GM18861 (cell line): Measurements from ENCODE around the gene BRD1.
A peak's percentile ranks its signal among the peaks of the same experiment; 100 is the strongest.
"Not testable (repeated sequence)": the region's sequence is repeated elsewhere in the genome, so short reads cannot be mapped to it uniquely, and the experiment has no call there.

Experiments
- ATAC-seq: cut with Tn5 transposase; IDR thresholded peaks from one replicate; pipeline ENCODE4 v1.9.1; 2021; ENCODE audit not compliant: unreplicated experiment

Gene BRD1

DNA sequence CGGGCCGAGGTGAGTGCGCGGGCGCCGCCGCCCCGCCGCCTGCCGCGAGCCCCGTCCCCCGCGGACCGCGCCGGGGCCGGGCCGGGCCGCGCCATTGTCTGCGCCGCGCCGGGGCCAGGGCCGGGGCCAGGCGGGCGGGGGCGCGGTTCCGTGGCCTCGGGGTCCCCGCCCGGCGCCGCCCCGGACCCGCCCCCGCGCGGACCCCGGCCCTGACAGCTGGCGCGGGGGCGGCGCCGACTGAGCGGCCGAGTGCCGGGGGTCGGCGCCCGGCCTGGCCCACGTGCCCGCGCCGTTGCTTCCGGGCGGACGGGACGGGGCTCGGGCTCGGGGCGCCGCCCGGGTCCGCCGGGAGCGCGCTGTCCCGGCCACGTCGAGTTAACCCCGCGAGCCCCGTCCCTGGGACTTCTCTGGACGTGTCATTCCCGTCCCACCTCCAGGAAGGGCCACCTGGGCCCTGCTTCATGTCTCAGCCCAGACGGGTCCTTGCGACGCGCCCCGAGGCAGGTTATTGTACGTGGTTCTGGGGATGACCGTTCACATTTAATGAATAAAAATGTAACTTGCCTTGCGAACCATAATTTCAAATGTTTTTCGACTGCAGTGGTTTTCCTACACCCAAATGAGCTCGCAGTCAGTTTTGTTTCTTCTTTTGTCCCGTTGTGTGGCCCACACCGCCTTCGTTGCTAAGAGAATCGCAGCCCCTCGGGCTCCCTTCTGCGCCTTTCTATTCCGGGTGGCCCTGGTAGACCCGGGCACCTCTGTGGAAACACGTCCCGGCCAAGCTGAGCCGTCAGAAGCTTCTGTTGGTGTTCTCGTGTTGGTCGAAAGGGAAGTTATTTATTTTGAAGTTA lies 26.5 kb upstream of the BRD1 start:
- ATAC-seq: peak; percentile 1

DNA sequence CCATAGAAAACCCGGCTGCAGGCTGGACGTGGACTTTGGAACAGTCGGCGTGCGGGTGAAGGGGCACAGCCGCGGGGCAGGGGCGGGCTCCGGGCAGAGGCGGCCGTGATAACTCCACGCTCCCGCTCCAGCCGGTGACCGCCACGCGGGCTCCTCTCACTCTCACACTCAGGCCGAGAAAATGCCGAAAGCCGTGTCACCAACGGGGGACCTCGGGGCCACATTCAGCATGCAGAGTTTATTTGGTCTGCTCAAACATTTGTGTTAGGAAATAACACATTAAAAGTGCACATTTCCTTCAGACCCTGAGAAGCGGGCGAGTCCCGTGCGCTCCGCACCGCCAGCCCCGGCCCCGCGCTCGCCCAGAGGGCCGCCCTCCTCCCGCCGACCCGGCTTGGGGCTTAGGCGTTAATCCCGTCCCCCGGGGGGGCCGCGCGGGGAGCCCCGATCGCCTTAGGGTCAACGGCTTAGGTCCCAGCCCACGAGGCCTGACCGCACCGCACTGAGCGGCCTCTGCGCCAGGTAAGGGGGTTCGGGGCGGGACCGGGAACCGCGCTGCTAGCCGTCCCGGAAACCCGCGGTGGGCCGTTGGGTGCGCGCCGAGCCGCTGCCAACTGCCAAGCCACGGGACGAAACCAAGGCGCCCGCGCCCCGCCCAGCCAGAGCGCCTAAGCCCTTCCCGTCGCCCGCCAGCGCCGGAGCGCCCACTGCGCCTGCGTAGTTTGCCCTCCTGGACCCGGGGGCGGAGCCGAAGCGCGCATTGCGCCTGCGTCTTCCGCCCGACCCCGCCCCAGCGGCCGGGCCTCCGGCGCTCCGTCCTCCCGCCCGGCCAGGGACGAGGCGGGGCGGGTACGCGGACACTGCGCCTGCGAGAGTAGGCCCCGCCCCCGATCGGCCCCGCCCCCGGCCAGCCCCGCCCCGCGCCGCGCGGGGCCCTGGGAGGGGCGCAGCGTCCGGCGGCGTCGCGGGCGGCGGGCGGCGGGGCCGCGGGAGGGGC lies 25.5 kb upstream of the BRD1 start, which contains the start of gene ZBED4:
Gene ZBED4, plus strand, starts transcription at position 947 of the 997 bp plus-strand sequence. CDS start 29,819 bp downstream, outside the sequence.
- ATAC-seq: peak; percentile 55

DNA sequence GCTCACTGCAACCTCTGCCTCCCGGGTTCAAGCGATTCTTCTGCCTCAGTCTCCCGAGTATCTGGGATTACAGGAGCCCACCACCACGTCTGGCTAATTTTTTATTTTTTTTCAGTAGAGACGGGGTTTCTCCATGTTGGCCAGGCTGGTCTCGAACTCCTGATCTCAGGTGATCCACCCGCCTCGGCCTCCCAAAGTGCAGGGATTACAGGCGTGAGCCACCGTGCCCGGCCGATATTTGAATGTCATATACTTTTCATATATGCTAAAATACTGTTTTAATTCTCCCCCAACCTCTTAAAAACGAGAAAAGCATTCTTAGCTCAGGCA lies 24.9 kb upstream of the BRD1 start:
- ATAC-seq: not testable (repeated sequence)

DNA sequence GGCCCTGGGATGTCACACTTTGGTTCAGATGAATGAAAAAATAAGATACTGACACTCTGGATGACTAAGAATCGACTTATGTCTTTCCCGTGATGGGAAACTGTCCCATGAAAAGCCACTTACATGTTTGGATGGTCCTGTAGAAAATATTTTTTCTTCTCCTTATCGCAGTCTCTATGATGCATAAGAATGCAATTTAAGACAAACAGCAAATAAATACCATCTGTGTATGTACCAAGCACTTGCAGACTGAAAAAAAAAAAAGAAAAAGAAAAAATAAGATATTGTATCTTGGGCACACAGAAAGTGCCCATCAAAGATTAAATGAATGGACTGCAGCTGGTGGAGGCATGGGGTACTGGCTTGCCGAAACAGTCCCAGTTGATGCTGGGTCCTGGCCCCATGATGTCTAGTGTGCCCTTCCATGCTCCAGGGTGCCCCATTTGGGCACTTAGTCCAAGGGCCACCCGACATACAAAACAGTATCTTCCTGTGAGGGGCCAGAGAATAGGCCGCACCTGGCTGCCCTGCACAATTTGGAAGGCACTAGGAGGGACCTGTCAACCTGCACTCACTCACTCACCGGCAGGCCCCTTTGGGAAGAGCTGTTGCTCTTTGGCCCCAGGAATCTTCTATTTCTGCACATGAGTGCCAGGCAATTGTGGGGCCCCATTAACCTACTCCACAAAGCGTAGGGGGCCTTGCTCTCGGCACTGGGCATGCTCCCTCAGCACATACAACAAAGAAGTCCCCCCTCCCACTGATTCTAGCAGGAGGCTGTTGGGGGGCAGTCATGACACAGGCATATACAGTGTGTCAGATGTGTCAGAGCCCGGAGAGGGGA lies 23.5 kb upstream of the BRD1 start:
- no peak for ATAC-seq

DNA sequence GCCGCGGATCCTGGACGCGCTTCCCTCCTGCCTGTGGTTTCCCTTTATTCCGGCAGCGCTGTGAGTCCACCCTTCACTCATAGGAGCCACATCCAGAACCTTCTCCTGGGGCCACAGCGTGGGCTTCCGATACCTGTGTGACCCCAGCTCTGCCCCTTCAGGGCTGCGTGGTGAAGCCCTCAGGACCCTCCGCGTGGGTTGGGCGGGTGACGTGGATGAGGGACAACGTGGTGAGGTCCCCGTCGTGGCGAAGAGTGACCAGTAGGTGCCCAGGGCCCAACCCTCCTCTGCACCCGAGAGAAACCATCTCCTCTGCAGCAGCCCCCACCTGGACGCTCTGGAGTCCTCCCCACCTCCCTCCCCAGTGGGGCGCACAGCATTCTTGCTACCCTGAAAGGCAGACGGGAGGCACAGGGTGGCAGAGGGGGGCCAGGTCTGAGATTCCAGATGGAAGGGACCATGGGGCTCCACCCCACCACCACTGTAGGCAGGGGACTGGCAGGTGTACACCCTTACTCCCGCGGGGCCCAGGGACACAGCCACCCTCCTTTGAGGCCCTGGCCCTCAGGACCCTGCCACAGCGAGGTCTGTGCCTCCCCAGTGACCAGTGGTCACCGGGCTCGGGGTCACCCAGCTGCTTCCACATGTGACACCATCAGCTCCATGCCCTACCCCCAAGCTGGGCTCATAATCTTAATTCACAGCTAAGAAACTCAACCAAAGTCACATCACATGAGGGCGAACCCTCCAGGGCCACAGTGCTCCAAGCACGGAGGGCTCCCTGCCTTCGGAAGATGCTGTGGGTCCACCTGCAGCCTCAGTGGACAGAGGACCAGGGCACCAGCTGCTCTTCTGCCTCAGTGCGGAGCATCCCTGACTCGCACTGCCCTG lies 22.6 kb upstream of the BRD1 start:
- ATAC-seq: no peak

DNA sequence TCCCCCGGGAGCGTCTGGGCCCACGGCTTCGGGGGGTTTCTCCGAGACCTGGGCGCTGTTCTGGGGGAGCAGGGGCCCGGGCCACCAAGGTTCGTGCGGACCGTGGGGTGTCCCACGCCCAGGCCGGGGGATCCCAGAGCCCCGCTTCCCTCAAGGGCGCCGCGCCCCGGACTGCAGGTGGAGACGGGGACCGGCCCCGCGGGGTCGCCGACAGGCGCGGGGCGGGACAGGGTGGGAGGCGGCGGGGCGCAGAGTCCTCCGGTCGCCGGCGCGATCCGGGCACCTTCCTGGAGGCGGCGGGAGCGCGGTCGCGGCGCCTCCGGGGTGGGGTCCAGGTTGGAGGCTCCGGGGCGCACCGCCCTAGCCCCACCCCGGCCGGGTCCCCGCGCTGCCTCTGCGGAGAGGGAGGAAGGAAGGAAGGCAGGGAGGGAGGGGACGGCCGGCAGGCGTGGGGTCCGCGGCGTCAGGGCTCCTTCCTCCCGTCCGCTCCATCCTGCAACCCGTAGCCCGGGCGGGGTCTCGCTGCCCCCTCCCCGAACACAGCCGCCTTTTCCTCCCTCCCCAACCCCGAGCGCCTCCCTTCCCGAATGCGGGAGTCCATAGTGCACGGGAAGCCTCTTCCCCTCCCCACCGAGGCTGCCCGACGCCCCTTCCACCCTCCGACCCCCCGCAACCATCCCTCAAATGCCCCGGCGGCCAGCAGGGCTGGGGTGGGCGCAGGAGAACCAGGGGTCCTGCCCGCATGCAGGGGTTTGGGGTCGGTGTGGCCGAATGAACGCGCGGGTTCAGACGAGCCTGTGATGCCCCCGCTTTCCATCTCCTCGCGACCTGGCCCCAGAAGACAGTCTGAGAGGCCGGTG lies 21.7 kb upstream of the BRD1 start:
- ATAC-seq: no peak

DNA sequence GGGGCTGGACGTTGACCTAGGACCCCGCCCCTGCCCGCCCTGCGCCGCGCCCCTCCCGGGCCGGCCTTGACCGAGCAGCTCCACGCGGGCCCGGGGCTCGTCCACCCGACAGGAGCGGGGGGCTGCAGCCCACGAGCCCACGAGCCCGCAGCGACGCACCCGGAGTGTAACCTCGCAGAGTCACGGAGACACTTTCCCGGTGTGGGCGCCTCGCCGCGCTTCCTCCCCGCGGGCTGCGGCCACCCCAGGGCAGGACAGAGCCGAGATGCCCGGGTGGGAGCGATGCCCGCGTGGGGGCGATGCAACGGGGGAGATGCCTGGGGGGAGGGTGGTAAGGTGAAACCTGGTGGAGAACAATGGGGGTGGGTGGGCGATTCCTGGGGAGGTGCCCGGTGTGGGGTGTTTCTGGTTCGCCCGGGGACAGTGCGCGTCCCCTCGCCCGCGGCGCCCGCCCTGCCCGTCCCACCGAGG lies 21.1 kb upstream of the BRD1 start:
- no peak for ATAC-seq

DNA sequence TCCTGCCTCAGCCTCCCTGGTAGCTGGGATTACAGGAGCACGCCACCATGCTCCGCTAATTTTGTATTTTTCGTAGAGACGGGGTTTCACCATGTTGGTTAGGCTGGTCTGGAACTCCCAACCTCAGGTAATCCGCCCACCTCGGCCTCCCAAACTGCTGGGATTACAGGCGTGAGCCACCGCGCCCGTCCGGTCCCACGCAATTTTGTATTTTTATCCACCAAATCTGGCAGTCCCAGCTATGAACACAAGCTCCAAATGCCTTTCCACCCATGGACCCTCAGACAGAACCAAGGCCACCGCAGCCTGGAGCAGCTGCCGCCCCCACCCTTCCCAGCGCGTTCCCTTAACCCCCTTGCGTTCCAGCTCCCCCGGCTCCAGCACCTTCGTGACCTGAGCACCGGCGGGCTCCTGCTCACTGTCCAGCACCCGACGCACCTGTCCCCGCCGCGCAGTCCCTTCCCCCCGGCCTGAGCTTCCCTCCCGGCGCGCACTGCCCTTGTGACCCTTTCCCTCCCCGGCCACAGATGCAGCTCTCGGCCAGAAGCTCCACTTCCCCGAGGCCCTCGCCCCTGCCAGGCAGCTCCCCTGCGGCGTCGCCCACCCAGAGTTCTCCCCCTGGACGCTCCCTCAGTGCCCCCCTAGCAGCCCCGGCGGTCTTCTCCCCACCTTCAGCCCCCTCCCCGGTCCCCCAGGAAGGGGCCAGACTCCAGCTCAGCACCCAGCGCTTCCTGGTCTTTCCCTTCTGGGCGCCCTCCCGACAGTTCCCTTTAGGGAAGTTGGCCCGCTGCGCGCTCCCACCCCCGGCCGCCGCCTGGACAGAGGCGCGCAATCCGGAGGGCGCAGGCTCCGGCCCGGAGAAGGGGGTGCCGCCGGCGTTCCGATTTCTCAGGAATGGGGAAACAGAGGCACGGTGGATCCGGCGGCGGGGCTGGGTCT lies 20.3 kb upstream of the BRD1 start:
- ATAC-seq: no peak

DNA sequence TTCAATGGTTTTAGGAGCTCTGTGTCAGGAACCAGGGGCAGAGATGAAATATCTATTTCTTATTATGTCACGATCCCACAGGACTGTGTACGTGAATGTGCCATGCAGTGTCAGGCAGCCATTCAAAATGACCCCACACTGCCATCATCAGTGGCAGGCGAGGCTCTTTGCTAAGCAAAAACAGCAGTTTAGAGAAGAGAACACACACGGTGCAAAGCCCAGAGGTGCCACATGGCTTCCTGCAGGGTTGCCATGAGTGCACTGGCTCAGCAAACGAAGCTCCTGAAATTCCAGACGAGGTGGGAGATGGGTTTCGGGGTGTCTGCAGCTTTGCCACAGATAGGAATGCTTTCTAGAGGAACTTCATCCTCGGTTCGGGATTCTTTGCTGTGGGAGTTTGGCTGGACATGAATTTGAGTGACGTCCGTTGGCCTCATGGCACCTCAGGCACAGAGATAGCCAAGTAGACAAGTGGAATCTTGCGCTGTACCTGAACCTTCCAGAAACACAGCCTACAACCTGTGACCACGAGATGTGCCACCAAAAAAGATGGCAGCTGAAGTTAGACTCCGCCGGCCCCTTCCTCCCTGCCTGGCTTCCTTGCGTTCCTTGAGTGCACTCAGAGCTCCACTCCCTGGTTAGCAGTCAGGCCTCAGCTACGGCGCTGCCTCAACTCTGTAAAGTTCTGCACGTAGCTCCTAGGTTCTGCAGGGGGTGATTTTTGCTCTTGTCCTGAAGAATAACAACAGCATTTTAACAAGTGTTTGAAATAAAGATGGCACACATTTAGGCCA lies 18.2 kb upstream of the BRD1 start:
- ATAC-seq: no peak

DNA sequence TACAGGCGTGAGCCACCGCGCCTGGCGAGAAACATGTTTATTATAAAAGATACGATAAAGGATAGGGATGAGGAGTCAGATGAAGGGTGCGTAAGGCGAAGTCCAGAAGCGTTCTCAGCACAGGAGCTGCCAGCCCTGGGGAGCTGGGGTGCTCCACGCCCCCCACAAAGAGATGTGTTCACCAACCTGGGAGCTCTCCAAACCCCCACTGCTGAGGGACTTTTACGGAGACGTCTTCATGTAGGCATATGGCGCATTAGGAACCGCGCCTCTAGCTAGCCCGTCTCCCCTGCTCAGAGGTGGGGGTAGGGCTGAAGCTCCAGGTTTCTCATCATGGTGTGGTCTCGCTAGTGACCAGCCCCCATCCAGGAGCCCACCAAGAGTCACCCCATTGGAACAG lies 17.6 kb upstream of the BRD1 start:
- no peak for ATAC-seq

DNA sequence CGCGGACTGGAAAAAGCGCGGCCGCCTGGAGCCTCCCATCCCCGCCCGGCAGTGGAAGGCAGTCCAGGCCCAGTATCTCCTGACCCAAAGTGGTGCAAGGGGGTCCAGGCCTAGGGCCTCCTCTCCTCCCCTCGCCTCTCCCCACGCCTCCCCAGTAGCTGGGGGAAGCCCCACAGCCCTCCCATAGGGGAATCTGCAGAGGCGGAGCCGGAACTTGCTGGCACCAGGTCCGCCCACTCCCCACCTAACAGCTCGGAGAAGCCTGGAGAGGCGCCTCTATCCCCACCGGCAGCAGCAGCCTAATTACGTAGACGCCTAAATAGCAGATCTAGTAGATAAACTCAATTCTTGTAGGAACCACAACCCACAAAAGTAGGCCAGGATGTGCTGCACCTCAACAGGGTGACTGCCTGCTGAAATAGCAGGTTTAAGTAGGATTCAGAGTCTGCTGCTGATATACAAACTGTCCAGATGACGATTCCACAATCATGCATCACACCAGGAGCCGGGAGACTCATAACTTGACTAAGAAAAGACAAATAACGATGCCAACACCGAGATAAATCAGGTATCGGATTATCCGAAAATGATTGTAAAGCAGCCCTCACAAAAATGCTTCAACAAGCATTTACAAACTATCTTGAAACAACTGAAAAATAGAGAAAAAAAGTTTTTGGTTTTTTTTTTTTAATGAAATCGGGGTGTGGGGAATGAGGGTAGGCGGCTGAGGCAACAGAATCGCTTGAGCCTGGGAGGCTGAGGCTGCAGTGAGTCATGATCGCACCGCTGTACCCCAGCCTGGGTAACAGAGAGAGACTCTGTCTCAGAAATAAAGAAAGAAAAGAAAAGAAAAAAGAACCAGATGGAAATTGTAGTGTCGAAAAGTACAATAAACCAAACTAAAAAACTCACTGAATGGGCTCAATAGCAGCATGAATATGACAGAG lies 11.4 kb upstream of the BRD1 start:
- no peak for ATAC-seq

DNA sequence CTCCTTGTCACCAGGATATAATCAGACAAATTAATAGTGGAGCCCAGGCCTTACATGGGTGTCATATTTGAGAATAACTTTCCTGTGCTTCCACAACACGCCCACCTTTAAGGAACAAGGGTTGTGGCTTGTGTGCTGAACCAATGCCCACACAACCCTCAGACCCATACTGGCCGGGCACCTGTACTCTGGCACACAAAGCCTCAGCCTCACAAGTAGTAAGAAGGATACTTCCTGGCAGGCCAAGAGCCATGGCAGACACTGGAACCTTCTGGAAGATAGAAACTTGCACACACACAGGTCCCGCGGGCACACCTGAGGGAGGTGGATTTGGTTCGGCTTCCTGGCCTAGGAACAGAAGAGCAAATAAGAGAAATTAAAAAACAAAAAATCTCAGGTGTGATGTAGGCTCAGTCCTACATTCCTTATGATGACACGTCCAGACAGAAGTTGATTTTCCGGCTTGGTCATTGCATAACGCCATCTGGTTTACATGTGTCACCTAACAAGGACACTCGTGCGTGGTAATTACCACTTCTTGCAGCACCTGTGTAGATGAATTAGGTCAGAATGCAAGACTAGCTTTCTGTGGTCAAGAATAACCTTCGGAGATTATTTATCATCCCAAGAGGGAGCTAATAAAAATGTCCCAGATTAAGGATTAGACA lies 5.8 kb upstream of the BRD1 start:
- ATAC-seq: no peak

DNA sequence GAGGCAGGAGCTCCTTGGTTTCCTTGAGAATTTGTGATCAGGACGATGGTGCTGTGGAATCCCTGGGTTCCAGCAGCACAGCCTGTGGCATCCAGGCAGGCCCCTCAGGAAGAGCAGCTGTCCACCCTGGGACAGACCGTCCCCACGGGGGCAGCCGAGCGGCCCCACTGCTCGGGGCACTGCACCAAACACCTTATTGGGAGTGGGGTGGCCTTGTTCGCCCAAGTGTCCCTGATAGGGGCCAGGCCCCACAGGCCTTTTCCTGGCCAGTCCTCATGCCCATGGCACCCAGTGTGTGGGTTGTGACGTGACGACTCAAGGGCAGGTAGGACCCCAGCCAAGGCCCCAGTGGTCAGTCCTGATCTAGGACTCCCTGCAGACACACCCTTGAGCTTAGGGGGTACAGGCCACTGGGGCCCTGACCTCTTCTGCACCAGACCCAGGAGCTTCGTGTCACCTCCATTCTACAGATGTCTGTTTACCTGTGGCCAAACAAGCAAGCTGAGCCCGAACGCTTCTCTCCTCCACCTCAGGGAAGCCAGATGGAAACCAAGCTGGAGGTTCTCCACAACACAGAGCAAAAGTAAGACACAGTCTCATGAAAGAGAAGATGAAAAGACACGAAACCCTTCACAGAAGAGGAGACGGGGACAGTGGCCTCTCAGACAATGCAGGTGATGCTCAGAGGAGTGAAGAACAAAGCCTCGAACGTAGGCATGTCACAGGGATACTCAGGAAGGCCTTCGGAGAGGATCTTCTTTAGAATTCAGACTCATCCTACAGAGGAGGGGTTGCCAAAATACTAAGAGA lies 1.6 kb upstream of the BRD1 start:
- ATAC-seq: no peak

DNA sequence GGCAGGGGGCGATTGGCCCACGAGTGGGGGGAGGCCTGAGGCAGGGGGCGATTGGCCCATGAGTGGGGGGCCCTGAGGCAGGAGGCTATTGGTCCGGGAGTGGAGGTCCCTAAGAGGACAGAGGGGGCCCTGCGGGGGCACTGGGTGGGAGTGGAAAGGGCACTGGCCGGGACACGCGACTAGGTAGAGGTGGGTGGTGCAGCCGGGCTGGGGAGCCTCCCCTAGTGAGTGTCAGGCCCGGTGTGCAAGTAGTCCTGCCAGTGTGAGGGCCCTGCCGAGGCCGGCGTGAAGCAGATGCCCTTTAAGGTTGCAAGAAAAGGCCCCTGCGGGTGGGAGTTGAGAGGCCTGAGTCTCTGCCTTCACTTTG lies 909 bp upstream of the BRD1 start:
- no peak for ATAC-seq
